NB4 (cell line): Measurements from ENCODE around the gene HBZ.

Experiments used
- DNase-seq: peaks from one replicate; pipeline ENCODE4 v3.0.0; 2010; ENCODE audit warnings: low read depth
- H3K4me3 ChIP-seq: one replicate; pipeline ENCODE4 v1.5.1; 2011; ENCODE audit warnings: mild to moderate bottlenecking, low read depth, low read length, moderate library complexity
- CTCF ChIP-seq: IDR thresholded peaks from one replicate; pipeline ENCODE4 v1.5.1; 2012; ENCODE audit warnings: low read depth, low read length
- MAX ChIP-seq: IDR thresholded peaks from 2 replicates; pipeline ENCODE4 v1.6.1; 2011; ENCODE audit warnings: low read depth, low read length
- MYC ChIP-seq: IDR thresholded peaks from 2 replicates; pipeline ENCODE4 v1.6.1; 2011; ENCODE audit warnings: low read depth, low read length
- POLR2A ChIP-seq: IDR thresholded peaks from 2 replicates; pipeline ENCODE4 v1.6.1; 2011; ENCODE audit warnings: mild to moderate bottlenecking; ENCODE audit not compliant: insufficient read length; ENCODE audit errors: extremely low read depth

The HBZ gene

GRCh38 chr16:112153-112840 lies 40.1 kb upstream of the HBZ start:
- TF ChIP-seq POLR2A = no peak
- no peak for TF ChIP-seq MYC
- TF ChIP-seq CTCF = no peak
- TF ChIP-seq MAX = no peak
- DNase-seq = no peak
- no peak overlapping the region for H3K4me3 ChIP-seq

- DNase-seq = no peak
- no peak for TF ChIP-seq MYC
- no peak for TF ChIP-seq MAX
- no peak for TF ChIP-seq CTCF
- TF ChIP-seq POLR2A = no peak
- no peak overlapping the region for H3K4me3 ChIP-seq
Observed at GRCh38 chr16:114327-114726, 38.1 kb upstream of the HBZ start.

GRCh38 chr16:116015-116414 lies 36.4 kb upstream of the HBZ start:
- no peak overlapping the region for H3K4me3 ChIP-seq
- DNase-seq = no peak
- TF ChIP-seq POLR2A (no peak), CTCF (no peak), MAX (no peak), MYC (no peak)

- TF ChIP-seq CTCF = peak; percentile 59
- no peak for TF ChIP-seq POLR2A
- H3K4me3 ChIP-seq = no peak overlapping the region
- peak; percentile 53 for DNase-seq
Observed at GRCh38 chr16:117379-118365, 34.8 kb upstream of the HBZ start.

GRCh38 chr16:118857-119256 lies 33.6 kb upstream of the HBZ start:
- no peak for DNase-seq
- TF ChIP-seq MYC (no peak), CTCF (no peak), MAX (no peak), POLR2A (no peak)
- no peak overlapping the region for H3K4me3 ChIP-seq
